ENCODE results near the gene DYNC1H1. TPM values are rescaled to one million over a fixed set of nuclear protein-coding genes. Genes with fewer than 3 reads are reported as not detected.
A peak's percentile ranks its signal among the peaks of the same experiment; 100 is the strongest.

Gene DYNC1H1
- total and polyA plus RNA-seq, 2 of the 13 experiments (the other 11 are each of a cell fraction or from before 2014, with no cell fraction given) = 74.4 to 239 TPM

DNA sequence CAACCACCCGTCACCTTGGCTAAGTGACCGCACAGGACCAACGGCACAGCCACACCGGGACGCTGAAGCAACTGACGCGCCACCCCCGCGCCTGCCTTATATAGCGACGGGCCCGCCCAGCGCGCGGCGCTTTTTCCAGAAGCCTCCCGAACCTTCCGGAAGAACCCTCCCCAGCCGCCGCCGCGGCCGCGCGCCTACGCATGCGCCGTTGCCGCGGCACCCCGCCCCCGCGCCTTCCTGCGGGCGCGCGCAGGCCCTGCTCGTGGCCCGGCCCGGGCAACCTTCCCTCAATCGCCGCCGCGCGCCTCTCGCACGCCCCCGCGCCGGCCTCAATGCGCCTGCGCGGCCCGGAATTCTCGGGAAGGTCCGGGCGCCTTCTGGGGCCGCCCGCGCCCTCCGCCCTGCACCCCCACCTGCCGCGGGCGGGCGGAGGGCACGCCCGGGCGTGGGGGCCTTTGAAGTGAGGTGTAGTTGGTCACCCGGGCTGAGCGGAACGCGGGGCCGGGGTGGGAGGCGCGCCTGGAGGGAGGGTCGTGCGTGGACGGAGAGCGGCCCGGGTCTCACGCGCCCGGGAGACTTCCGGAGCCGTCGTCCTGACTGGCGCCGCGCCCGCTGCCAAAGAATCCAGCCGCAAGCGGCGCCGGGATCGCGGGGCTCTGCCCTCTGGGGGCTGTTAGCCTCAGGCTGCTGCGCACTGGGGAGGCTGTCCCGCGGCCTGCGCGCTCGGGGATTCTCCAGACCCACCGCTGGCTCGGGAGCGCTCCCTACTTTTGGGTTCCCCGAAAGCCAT, 122.8 kb downstream of the DYNC1H1 start, which contains the start of gene HSP90AA1:
Gene HSP90AA1 (minus strand): TSS at position 73 of the 790 bp plus-strand sequence. CDS start 666 bp downstream, outside the sequence.
- ChIA-PET CTCF (ENCODE audit: low intra/inter-chr PET ratio, low total read pairs) (interaction anchor here (0.9 kb wide), 1 partner anchor 10 kb away, joined by 3 read pairs; no protein-coding TSS in a partner anchor), POLR2A (interaction anchor here (0.7 to 1.4 kb wide), 2 partner anchors 9 to 34 kb away, joined by 3 to 4 read pairs; no protein-coding TSS in a partner anchor)
- no peak for TF ChIP-seq MZF1 (CRISPR knock-in tag; IDR thresholded peaks at IDR 0.05; ENCODE audit: borderline replicate concordance)
- peak; percentile 59; the same call in 1 of the 2 replicates for TF ChIP-seq ZNF703 (CRISPR knock-in tag; IDR thresholded peaks at IDR 0.05; ENCODE audit: borderline replicate concordance)
- no peak for TF ChIP-seq ZNF775 (CRISPR knock-in tag; IDR thresholded peaks at IDR 0.05; ENCODE audit: borderline replicate concordance)
- TF ChIP-seq HIVEP1 (CRISPR knock-in tag; IDR thresholded peaks at IDR 0.05) = no peak
- TF ChIP-seq FOSL2 (CRISPR knock-in tag; IDR thresholded peaks at IDR 0.05) = 0 out of 2 replicates have a peak, but pooled peaks have one; percentile 21
- TF ChIP-seq GATA4 (IDR thresholded peaks at IDR 0.05; ENCODE audit: borderline replicate concordance, low read depth) = peak; percentile 85
- TF ChIP-seq ZSCAN25 (CRISPR knock-in tag; IDR thresholded peaks at IDR 0.05) = no peak; the same call in 1 of the 2 replicates
- TF ChIP-seq, protein P1, sequence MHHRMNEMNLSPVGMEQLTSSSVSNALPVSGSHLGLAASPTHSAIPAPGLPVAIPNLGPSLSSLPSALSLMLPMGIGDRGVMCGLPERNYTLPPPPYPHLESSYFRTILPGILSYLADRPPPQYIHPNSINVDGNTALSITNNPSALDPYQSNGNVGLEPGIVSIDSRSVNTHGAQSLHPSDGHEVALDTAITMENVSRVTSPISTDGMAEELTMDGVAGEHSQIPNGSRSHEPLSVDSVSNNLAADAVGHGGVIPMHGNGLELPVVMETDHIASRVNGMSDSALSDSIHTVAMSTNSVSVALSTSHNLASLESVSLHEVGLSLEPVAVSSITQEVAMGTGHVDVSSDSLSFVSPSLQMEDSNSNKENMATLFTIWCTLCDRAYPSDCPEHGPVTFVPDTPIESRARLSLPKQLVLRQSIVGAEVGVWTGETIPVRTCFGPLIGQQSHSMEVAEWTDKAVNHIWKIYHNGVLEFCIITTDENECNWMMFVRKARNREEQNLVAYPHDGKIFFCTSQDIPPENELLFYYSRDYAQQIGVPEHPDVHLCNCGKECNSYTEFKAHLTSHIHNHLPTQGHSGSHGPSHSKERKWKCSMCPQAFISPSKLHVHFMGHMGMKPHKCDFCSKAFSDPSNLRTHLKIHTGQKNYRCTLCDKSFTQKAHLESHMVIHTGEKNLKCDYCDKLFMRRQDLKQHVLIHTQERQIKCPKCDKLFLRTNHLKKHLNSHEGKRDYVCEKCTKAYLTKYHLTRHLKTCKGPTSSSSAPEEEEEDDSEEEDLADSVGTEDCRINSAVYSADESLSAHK (CRISPR knock-in tag; IDR thresholded peaks at IDR 0.05; ENCODE audit: borderline replicate concordance) = 0 out of 2 replicates have a peak, but pooled peaks have one; percentile 28
- TF ChIP-seq PHF20 (CRISPR knock-in tag; IDR thresholded peaks at IDR 0.05) = peak; percentile 70
- TF ChIP-seq SKI (IDR thresholded peaks at IDR 0.05; ENCODE audit: partially characterized antibody) = peak; percentile 43
- peak; percentile 70; the same call in 1 of the 2 replicates for TF ChIP-seq ZNF614 (CRISPR knock-in tag; IDR thresholded peaks at IDR 0.05; ENCODE audit: borderline replicate concordance)
- TF ChIP-seq, protein P2, sequence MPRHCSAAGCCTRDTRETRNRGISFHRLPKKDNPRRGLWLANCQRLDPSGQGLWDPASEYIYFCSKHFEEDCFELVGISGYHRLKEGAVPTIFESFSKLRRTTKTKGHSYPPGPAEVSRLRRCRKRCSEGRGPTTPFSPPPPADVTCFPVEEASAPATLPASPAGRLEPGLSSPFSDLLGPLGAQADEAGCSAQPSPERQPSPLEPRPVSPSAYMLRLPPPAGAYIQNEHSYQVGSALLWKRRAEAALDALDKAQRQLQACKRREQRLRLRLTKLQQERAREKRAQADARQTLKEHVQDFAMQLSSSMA (CRISPR knock-in tag; IDR thresholded peaks at IDR 0.05) = no peak
- TF ChIP-seq, protein P3, sequence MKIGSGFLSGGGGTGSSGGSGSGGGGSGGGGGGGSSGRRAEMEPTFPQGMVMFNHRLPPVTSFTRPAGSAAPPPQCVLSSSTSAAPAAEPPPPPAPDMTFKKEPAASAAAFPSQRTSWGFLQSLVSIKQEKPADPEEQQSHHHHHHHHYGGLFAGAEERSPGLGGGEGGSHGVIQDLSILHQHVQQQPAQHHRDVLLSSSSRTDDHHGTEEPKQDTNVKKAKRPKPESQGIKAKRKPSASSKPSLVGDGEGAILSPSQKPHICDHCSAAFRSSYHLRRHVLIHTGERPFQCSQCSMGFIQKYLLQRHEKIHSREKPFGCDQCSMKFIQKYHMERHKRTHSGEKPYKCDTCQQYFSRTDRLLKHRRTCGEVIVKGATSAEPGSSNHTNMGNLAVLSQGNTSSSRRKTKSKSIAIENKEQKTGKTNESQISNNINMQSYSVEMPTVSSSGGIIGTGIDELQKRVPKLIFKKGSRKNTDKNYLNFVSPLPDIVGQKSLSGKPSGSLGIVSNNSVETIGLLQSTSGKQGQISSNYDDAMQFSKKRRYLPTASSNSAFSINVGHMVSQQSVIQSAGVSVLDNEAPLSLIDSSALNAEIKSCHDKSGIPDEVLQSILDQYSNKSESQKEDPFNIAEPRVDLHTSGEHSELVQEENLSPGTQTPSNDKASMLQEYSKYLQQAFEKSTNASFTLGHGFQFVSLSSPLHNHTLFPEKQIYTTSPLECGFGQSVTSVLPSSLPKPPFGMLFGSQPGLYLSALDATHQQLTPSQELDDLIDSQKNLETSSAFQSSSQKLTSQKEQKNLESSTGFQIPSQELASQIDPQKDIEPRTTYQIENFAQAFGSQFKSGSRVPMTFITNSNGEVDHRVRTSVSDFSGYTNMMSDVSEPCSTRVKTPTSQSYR (CRISPR knock-in tag; IDR thresholded peaks at IDR 0.05; ENCODE audit: borderline replicate concordance) = no peak; the same call in 1 of the 2 replicates
- TF ChIP-seq RFX1 (IDR thresholded peaks at IDR 0.05) = peak; percentile 16; the same call in 1 of the 2 replicates
- TF ChIP-seq HNRNPK (IDR thresholded peaks at IDR 0.05; ENCODE audit: low read depth, low read length, poor library complexity, severe bottlenecking) = peak; percentile 42
- TF ChIP-seq GPN1 (CRISPR knock-in tag; IDR thresholded peaks at IDR 0.05; ENCODE audit: borderline replicate concordance) = no peak
- no peak for TF ChIP-seq RAD51 (IDR thresholded peaks at IDR 0.05; ENCODE audit: borderline replicate concordance)

More for the DNA sequence above, 122.8 kb downstream of the DYNC1H1 start, which contains the start of gene HSP90AA1:
- H2AFZ ChIP-seq (ENCODE audit: low read length) = no peak within 1 kb of the TSS
- FAIRE-seq (peak; percentile 39), DNase-seq (ENCODE audit: low spot score) (peak; percentile 83), ATAC-seq (peak; percentile 86)
- H3K9ac ChIP-seq (ENCODE audit: insufficient read depth, low read depth, low read length) = peak within 1 kb of the TSS; percentile 96
- peak within 1 kb of the TSS; percentile 94 for H3K4me2 ChIP-seq (ENCODE audit: low read depth, low read length)
- peaks cover 40% of the 10 kb centered on the region for H3K79me2 ChIP-seq (ENCODE audit: insufficient read depth, low read length)
- intact Hi-C loops (cut with micrococcal nuclease; ENCODE audit: unreplicated experiment) = loop anchor here (2.0 kb wide), 1 partner anchor 124 kb away; no protein-coding TSS in a partner anchor
- in situ Hi-C loops (cut with HindIII; ENCODE audit: extremely low pct_ligation_motif_present, low pct_unique_long_range_greater_than_20kb) = loop anchor here (25.0 kb wide), 1 partner anchor 375 kb away; no protein-coding TSS in a partner anchor
- H3K4me1 ChIP-seq (ENCODE audit: insufficient read depth, low read length) = peaks cover 47% of the 10 kb centered on the region
- no TSS peak for BruUV-seq (replicated peaks)
- no peaks in the 10 kb centered on the region for H3K9me3 ChIP-seq (ENCODE audit: low read length)
- no peaks in the 10 kb centered on the region; a peak in 1 of 5 replicates for H3K27me3 ChIP-seq (ENCODE audit: control insufficient read depth in 1 of 2, insufficient read depth in 2 of 2, low read length in 2 of 2)
- 0% methylated on average over 4 of the region's 106 CpGs for WGBS (ENCODE audit: low lambda C conversion rate)
- H3K36me3 ChIP-seq (replicated peaks in 1 of 2; ENCODE audit: control insufficient read depth in 1 of 2, insufficient read depth in 2 of 2, low read length in 2 of 2) = peaks cover 18 to 29% of the 10 kb centered on the region in 2 experiments
- peak within 1 kb of the TSS; percentile 94 for H3K27ac ChIP-seq (ENCODE audit: extremely low read length, insufficient read depth, low read length)
- H4K20me1 ChIP-seq (ENCODE audit: insufficient read depth, low read length) = peaks cover 27% of the 10 kb centered on the region
- H3K4me3 ChIP-seq (replicated peaks in 1 of 3; ENCODE audit: insufficient read depth in 1 of 3, low read depth in 2 of 3, low read length in 3 of 3) = peak within 1 kb of the TSS; percentile 84 to 91 (median 90)
